ENCODE results near the gene C19orf12.
A peak's percentile ranks its signal among the peaks of the same experiment; 100 is the strongest.

Gene C19orf12

GRCh38 chr19:29694161-29694560, 20.9 kb downstream of the C19orf12 start:
- H3K36me3 Mint-ChIP-seq = peaks cover 4% of the 10 kb centered on the region
- H3K27ac Mint-ChIP-seq = peak overlapping the region; percentile 82
- H3K9me3 Mint-ChIP-seq = peaks cover 5% of the 10 kb centered on the region
- DNase-seq (ENCODE audit: low spot score in 2 of 2) = no peak
- peaks cover 28% of the 10 kb centered on the region for H3K4me1 Mint-ChIP-seq
- no peak overlapping the region for H3K4me3 Mint-ChIP-seq
- ATAC-seq = no peak

- DNase-seq (ENCODE audit: low spot score in 2 of 2) = peak; percentile 55 to 77
- ATAC-seq = peak; percentile 74
- Mint-ChIP-seq H3K4me3 (no peak overlapping the region), H3K27ac (peak overlapping the region; percentile 83), H3K4me1 (peaks cover 53% of the 10 kb centered on the region), H3K9me3 (peaks cover 5% of the 10 kb centered on the region), H3K36me3 (peaks cover 21% of the 10 kb centered on the region)
Measured at GRCh38 chr19:29690842-29691241, 24.2 kb downstream of the C19orf12 start.

- peak overlapping the region; percentile 27 for H3K4me3 Mint-ChIP-seq
- peak overlapping the region; percentile 90 for H3K27ac Mint-ChIP-seq
Measured at GRCh38 chr19:29687897-29688728, 26.9 kb downstream of the C19orf12 start.

DNA sequence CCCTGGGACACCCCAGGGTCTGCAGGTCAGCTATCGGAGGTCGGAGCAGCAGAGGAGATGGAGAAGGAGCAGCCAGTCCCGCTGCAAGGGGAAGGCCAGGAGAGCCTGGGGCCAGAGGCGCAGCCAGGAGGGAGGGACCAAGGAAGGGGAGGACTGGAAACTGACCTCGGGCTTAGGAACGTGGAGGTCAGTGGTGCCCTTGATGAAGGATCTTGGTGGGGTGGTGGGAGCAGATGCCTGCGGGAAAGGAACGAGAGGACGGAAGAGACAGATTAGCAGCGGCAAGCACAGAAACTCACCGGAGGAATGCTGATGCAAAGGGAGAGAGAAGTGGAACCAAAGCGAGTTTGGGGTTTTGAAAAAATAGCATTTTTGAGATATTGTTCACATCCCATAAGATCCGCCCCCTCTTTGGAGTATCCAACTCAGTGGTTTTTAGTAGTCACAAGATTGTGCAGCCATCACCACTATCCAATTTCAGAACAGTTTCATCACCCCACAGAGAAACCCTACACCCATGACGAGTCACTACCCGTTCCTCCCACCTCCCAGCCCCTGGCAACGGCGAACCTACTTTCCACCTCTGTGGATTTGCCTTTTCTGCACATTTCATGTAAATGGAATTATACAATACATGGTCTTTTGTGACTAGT, 27.7 kb downstream of the C19orf12 start:
- Mint-ChIP-seq H3K36me3 (peaks cover 21% of the 10 kb centered on the region), H3K9me3 (peaks cover 5% of the 10 kb centered on the region), H3K4me3 (peak overlapping the region; percentile 27), H3K4me1 (peaks cover 59% of the 10 kb centered on the region), H3K27ac (peak overlapping the region; percentile 90)
- no peak for DNase-seq (ENCODE audit: low spot score in 2 of 2)
- peak; percentile 89 for ATAC-seq

More at GRCh38 chr19:29687897-29688728, 26.9 kb downstream of the C19orf12 start:
- DNase-seq (ENCODE audit: low spot score in 2 of 2) = no peak
- peak; percentile 35 for ATAC-seq
- H3K36me3 Mint-ChIP-seq = peaks cover 21% of the 10 kb centered on the region
- H3K4me1 Mint-ChIP-seq = peaks cover 52% of the 10 kb centered on the region
- H3K9me3 Mint-ChIP-seq = peaks cover 5% of the 10 kb centered on the region

GRCh38 chr19:29686285-29686805, 28.7 kb downstream of the C19orf12 start:
- Mint-ChIP-seq H3K4me3 (no peak overlapping the region), H3K36me3 (peaks cover 22% of the 10 kb centered on the region), H3K4me1 (peaks cover 67% of the 10 kb centered on the region), H3K9me3 (peaks cover 5% of the 10 kb centered on the region), H3K27ac (peak overlapping the region; percentile 60)
- DNase-seq (ENCODE audit: low spot score in 2 of 2) (no peak), ATAC-seq (no peak)

GRCh38 chr19:29685326-29685725, 29.7 kb downstream of the C19orf12 start:
- Mint-ChIP-seq H3K27ac (no peak overlapping the region), H3K36me3 (peaks cover 32% of the 10 kb centered on the region), H3K4me1 (peaks cover 72% of the 10 kb centered on the region), H3K9me3 (peaks cover 5% of the 10 kb centered on the region), H3K4me3 (no peak overlapping the region)
- no peak for DNase-seq (ENCODE audit: low spot score in 2 of 2)
- no peak for ATAC-seq

DNA sequence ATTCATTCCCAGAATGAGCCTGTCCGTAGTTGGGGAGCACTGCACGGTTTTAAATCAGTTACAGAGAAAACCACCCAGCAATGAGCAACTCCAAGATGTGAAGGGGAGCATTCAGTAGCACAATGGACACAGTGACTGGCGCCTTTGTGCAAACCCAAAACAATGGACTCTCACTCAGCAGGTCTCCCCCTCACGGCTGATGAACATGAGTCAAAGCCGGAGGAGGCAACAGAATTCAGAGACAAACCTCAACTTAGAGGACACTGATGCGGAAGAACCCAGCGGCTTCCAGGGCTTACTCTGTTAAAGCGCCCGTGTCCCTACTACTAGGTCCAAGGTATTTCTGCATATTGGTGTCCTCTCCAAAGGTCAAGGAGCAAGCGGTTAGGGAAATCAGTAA, 32.1 kb downstream of the C19orf12 start:
- Mint-ChIP-seq H3K4me3 (no peak overlapping the region), H3K4me1 (peaks cover 73% of the 10 kb centered on the region), H3K36me3 (peaks cover 44% of the 10 kb centered on the region), H3K27ac (peak overlapping the region; percentile 50), H3K9me3 (no peaks in the 10 kb centered on the region)
- ATAC-seq (no peak), DNase-seq (ENCODE audit: low spot score in 2 of 2) (no peak)

DNA sequence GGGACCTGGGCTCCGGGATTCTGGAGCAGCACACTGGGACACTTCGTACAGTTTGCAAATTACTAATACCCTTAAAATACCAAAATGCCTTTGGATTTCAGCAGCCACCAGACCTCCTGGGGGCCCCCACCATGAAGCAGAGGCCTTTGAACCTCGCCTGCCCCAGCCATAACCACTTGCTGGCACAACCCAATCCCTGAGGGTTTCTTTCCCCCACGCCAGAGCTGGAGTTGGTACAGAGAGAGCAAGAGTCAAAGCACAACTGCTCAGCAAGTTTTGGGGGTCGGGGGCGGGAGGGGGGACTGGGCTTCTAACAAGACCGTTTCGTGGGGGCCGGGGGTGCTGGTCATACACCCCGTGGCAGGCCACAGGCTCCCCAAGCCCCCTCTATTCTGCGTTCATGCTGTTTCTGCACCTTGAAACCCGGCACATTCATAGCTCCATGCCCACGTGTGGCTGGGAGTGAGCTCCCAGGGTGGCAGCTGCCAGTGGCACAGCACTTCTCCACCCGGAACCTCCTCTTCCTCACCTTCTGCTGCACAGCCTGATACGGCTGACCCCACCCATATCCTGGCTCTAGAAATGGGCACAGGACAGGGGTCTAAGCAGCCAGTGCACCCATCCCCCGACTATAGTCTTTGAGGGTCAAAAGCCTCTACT, 32.7 kb downstream of the C19orf12 start:
- no peak overlapping the region for H3K27ac Mint-ChIP-seq
- H3K4me1 Mint-ChIP-seq = peaks cover 73% of the 10 kb centered on the region
- no peak for DNase-seq (ENCODE audit: low spot score in 2 of 2)
- ATAC-seq = no peak
- H3K36me3 Mint-ChIP-seq = peaks cover 44% of the 10 kb centered on the region
- no peak overlapping the region for H3K4me3 Mint-ChIP-seq
- H3K9me3 Mint-ChIP-seq = no peaks in the 10 kb centered on the region

DNA sequence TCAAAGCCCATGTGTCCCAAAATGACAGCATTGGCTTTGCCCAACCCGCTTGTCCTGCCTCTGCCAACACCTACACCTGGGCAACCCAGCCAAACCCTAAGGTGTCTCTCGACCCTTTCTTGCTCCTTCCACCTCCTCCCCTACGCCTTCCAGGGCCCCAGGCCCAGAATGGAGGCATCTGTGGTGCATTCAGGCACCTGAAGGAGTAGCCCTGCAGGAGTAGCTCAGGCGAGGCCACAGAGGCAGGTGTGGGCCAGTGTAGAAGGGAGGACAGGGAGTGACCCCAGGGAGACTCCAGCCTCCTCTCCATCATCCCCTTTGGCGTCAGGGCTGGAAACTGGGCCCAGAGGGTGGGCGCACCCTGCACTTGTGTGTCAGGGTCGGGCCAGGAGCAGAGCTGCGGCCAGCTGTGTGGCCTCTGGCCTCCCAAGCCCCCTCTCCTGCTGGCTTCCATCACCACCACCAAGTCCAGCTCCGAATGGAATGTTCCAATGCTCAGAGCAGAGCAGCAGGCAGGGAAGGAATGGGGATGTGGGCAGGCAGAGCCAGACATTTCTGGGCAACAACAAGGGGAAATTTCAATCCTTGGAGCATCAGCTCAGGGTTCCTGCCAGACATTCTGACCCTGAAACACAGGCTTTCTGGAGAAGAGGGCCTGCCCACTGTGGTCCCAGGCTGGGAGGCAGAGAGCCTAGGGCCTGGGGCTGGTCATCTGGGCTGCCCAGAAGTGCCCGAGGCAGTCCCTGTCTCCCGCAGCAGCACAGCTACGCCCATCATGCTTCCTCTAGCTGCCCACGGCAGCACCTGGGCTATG, 33.4 kb downstream of the C19orf12 start:
- ATAC-seq = no peak
- H3K9me3 Mint-ChIP-seq = no peaks in the 10 kb centered on the region
- peak overlapping the region; percentile 98 for H3K27ac Mint-ChIP-seq
- no peak for DNase-seq (ENCODE audit: low spot score in 2 of 2)
- peaks cover 73% of the 10 kb centered on the region for H3K4me1 Mint-ChIP-seq
- peak overlapping the region; percentile 64 for H3K4me3 Mint-ChIP-seq
- H3K36me3 Mint-ChIP-seq = peaks cover 51% of the 10 kb centered on the region

- no peak for ATAC-seq
- H3K36me3 Mint-ChIP-seq = peaks cover 54% of the 10 kb centered on the region
- H3K27ac Mint-ChIP-seq = peak overlapping the region; percentile 98
- DNase-seq (ENCODE audit: low spot score in 2 of 2) = no peak
- H3K4me3 Mint-ChIP-seq = peak overlapping the region; percentile 64
- H3K9me3 Mint-ChIP-seq = no peaks in the 10 kb centered on the region
- peaks cover 75% of the 10 kb centered on the region for H3K4me1 Mint-ChIP-seq
Measured at GRCh38 chr19:29680937-29681336, 34.1 kb downstream of the C19orf12 start.

DNA sequence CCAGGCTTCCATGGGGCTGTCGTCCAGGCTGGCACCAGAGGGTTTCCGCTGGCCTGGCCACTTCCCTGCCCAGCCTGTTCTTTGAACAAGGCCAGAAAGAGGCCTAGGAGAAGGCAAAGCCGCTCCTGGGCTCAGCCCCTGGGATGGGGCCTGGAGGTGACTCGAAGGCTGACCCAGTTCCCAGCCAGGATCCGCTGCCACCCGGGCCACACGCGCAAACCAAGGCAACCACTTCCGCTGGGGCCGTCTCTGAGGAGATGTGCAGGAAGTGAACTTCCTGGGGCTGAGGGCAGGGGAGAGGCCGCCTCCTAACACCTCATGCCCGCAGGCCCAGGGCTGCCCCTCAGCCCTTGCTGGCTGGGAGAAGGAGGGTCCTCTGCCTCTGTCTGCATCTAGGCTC, 34.6 kb downstream of the C19orf12 start:
- peaks cover 78% of the 10 kb centered on the region for H3K4me1 Mint-ChIP-seq
- ATAC-seq (peak; percentile 95), DNase-seq (ENCODE audit: low spot score in 2 of 2) (peak; percentile 70 to 91)

GRCh38 chr19:29679598-29680210, 35.4 kb downstream of the C19orf12 start:
- DNase-seq (ENCODE audit: low spot score in 2 of 2) = no peak
- no peaks in the 10 kb centered on the region for H3K9me3 Mint-ChIP-seq
- peak overlapping the region; percentile 64 for H3K4me3 Mint-ChIP-seq
- H3K27ac Mint-ChIP-seq = peak overlapping the region; percentile 98
- no peak for ATAC-seq
- peaks cover 66% of the 10 kb centered on the region for H3K36me3 Mint-ChIP-seq
- peaks cover 86% of the 10 kb centered on the region for H3K4me1 Mint-ChIP-seq

More for the DNA sequence above, 34.6 kb downstream of the C19orf12 start:
- H3K9me3 Mint-ChIP-seq = no peaks in the 10 kb centered on the region
- peaks cover 59% of the 10 kb centered on the region for H3K36me3 Mint-ChIP-seq
- H3K27ac Mint-ChIP-seq = peak overlapping the region; percentile 98
- H3K4me3 Mint-ChIP-seq = peak overlapping the region; percentile 64

GRCh38 chr19:29678484-29679106, 36.5 kb downstream of the C19orf12 start:
- peaks cover 88% of the 10 kb centered on the region for H3K4me1 Mint-ChIP-seq
- no peak for ATAC-seq
- no peak overlapping the region for H3K4me3 Mint-ChIP-seq
- peaks cover 74% of the 10 kb centered on the region for H3K36me3 Mint-ChIP-seq
- H3K9me3 Mint-ChIP-seq = no peaks in the 10 kb centered on the region
- no peak for DNase-seq (ENCODE audit: low spot score in 2 of 2)
- peak overlapping the region; percentile 89 for H3K27ac Mint-ChIP-seq
